ENCODE results near the gene FITM2.

Gene FITM2

DNA sequence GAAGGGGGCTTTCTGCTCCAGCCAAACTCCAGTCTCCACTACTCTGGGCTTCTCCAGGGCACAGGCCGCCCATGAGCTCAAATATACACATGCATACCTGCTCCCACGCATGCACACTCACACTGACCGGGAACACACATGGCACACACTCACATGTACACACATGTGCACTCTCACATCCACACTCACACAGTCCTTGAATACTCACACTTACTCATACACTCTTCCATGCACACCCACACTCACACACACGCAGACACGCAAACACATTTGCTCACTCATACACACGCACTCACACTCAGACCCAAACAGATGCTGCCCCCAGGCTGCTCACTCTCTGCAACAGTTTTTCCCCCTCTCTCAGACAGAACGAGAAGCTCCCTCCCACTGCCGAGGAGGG is 56.9 kb downstream of the FITM2 start:
- no peak for DNase-seq (ENCODE audit: low read depth)
- no peak overlapping the region for H3K4me3 ChIP-seq (ENCODE audit: low read length)
- TF ChIP-seq, protein P1, sequence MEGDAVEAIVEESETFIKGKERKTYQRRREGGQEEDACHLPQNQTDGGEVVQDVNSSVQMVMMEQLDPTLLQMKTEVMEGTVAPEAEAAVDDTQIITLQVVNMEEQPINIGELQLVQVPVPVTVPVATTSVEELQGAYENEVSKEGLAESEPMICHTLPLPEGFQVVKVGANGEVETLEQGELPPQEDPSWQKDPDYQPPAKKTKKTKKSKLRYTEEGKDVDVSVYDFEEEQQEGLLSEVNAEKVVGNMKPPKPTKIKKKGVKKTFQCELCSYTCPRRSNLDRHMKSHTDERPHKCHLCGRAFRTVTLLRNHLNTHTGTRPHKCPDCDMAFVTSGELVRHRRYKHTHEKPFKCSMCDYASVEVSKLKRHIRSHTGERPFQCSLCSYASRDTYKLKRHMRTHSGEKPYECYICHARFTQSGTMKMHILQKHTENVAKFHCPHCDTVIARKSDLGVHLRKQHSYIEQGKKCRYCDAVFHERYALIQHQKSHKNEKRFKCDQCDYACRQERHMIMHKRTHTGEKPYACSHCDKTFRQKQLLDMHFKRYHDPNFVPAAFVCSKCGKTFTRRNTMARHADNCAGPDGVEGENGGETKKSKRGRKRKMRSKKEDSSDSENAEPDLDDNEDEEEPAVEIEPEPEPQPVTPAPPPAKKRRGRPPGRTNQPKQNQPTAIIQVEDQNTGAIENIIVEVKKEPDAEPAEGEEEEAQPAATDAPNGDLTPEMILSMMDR (IDR thresholded peaks at IDR 0.05; ENCODE audit: insufficient read depth, low read depth, low read length, missing control alignments): no peak

DNA sequence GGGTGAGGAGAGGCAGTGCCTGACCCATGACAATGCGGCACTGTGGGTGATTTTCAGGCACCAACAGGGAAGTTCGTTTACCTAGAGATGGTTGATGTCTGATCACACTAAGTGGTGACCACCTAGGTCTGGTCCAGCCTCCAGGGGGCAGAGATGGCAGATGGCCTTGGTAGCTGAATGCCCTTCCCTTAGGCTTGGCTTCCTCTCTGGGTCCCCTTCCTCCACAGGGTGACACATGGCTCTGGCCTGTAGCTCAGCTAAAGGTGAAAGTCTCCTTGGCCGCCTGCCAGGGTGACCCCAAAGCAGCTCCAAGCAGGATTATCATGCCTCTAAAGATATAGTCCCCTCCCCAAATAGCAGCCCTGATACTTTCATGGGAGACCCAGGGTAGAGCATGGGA is 57.5 kb downstream of the FITM2 start:
- TF ChIP-seq, protein P1 (IDR thresholded peaks at IDR 0.05; ENCODE audit: insufficient read depth, low read depth, low read length, missing control alignments): no peak
- H3K4me3 ChIP-seq (ENCODE audit: low read length): no peak overlapping the region
- DNase-seq (ENCODE audit: low read depth): no peak

All from epithelial cell of esophagus (primary cell).